KMS-11 (cell line): Measurements from ENCODE around the gene CPNE5.

Source experiments
- H2AFZ ChIP-seq: fragments of 200-600 bp; sonication (generic); 2 replicates; pipeline ENCODE4 v1.6.1; 2016; ENCODE audit warnings: antibody characterized with exemption, mixed run types, low read depth
- H3K27ac ChIP-seq: fragments of 200-600 bp; sonication (generic); 2 replicates; pipeline ENCODE4 v1.6.1; 2016; ENCODE audit warnings: mild to moderate bottlenecking, mixed run types
- H3K27me3 ChIP-seq: fragments of 200-600 bp; sonication (generic); 2 replicates; pipeline ENCODE4 v1.6.1; 2017; ENCODE audit warnings: mild to moderate bottlenecking, low read depth, mixed run types, moderate library complexity; ENCODE audit not compliant: insufficient read depth
- H3K36me3 ChIP-seq: fragments of 200-600 bp; sonication (generic); 2 replicates; pipeline ENCODE4 v1.6.1; 2017; ENCODE audit warnings: mild to moderate bottlenecking, mixed run types; ENCODE audit not compliant: insufficient read depth
- H3K4me1 ChIP-seq: fragments of 200-600 bp; sonication (generic); 2 replicates; pipeline ENCODE4 v1.6.1; 2016; ENCODE audit warnings: mild to moderate bottlenecking, low read depth, mixed run types; ENCODE audit not compliant: poor library complexity, severe bottlenecking
- H3K4me2 ChIP-seq: fragments of 200-600 bp; sonication (generic); 2 replicates; pipeline ENCODE4 v1.7.0; 2016; ENCODE audit warnings: mild to moderate bottlenecking, mixed run types
- H3K4me3 ChIP-seq: fragments of 200-600 bp; sonication (generic); IDR thresholded peaks from 2 replicates; pipeline ENCODE4 v1.6.1; 2017; ENCODE audit warnings: low read depth, low read length, mixed read lengths; ENCODE audit not compliant: insufficient read depth
- H3K79me2 ChIP-seq: fragments of 200-600 bp; sonication (generic); 2 replicates; pipeline ENCODE4 v1.6.1; 2016; ENCODE audit warnings: low read depth, mixed run types; ENCODE audit not compliant: insufficient read depth
- H3K9ac ChIP-seq: fragments of 200-600 bp; sonication (generic); 2 replicates; pipeline ENCODE4 v1.6.1; 2016; ENCODE audit warnings: mild to moderate bottlenecking, mixed run types
- H4K20me1 ChIP-seq: fragments of 200-600 bp; sonication (generic); 2 replicates; pipeline ENCODE4 v1.6.1; 2016; ENCODE audit warnings: mild to moderate bottlenecking, mixed run types; ENCODE audit not compliant: insufficient read depth
- CTCF ChIP-seq: fragments of 200-600 bp; sonication (generic); conservative IDR thresholded peaks from 2 replicates; pipeline ENCODE4 v1.6.1; 2017; ENCODE audit warnings: low read depth, mild to moderate bottlenecking, antibody characterized with exemption, low read length, moderate library complexity, mixed read lengths

CPNE5 gene

GRCh38 chr6:36873115-36873514 lies 33.9 kb upstream of the CPNE5 start:
- no peak overlapping the region for H3K9ac ChIP-seq
- no peaks in the 10 kb centered on the region for H3K27me3 ChIP-seq
- no peak overlapping the region; the same call in 1 of the 2 replicates for H3K27ac ChIP-seq
- H2AFZ ChIP-seq, result no peak overlapping the region
- peaks cover 2% of the 10 kb centered on the region; the same call in 1 of the 2 replicates for H3K36me3 ChIP-seq
- peaks cover 11% of the 10 kb centered on the region for H3K79me2 ChIP-seq
- no peak for TF ChIP-seq CTCF
- H3K4me2 ChIP-seq, result peak overlapping the region; percentile 88
- H3K4me3 ChIP-seq, result no peak overlapping the region
- no peaks in the 10 kb centered on the region for H4K20me1 ChIP-seq
- peaks cover 16% of the 10 kb centered on the region for H3K4me1 ChIP-seq

- TF ChIP-seq CTCF, result no peak
- no peak overlapping the region for H3K4me3 ChIP-seq
- H3K36me3 ChIP-seq, result peaks cover 2% of the 10 kb centered on the region; the same call in 1 of the 2 replicates
- no peak overlapping the region for H2AFZ ChIP-seq
- H3K27me3 ChIP-seq, result no peaks in the 10 kb centered on the region
- H4K20me1 ChIP-seq, result no peaks in the 10 kb centered on the region
- no peak overlapping the region for H3K27ac ChIP-seq
- H3K79me2 ChIP-seq, result peaks cover 19% of the 10 kb centered on the region
- H3K9ac ChIP-seq, result no peak overlapping the region
- peaks cover 16% of the 10 kb centered on the region for H3K4me1 ChIP-seq
- H3K4me2 ChIP-seq, result no peak overlapping the region
Measured at GRCh38 chr6:36871686-36872085, 32.4 kb upstream of the CPNE5 start.

GRCh38 chr6:36867471-36868224 lies 28.4 kb upstream of the CPNE5 start:
- Histone ChIP-seq H3K79me2 (peaks cover 45% of the 10 kb centered on the region), H3K27me3 (no peaks in the 10 kb centered on the region), H3K4me1 (peaks cover 37% of the 10 kb centered on the region), H3K36me3 (peaks cover 2% of the 10 kb centered on the region; the same call in 1 of the 2 replicates), H2AFZ (no peak overlapping the region), H4K20me1 (no peaks in the 10 kb centered on the region), H3K27ac (no peak overlapping the region), H3K4me2 (no peak overlapping the region), H3K9ac (no peak overlapping the region), H3K4me3 (no peak overlapping the region)
- TF ChIP-seq CTCF, result no peak

GRCh38 chr6:36865835-36866234 lies 26.6 kb upstream of the CPNE5 start:
- Histone ChIP-seq H4K20me1 (no peaks in the 10 kb centered on the region), H3K4me3 (no peak overlapping the region), H3K4me1 (peaks cover 55% of the 10 kb centered on the region), H3K27ac (no peak overlapping the region), H3K79me2 (peaks cover 48% of the 10 kb centered on the region), H3K9ac (no peak overlapping the region), H3K27me3 (no peaks in the 10 kb centered on the region), H3K4me2 (no peak overlapping the region), H3K36me3 (peaks cover 2% of the 10 kb centered on the region; the same call in 1 of the 2 replicates), H2AFZ (no peak overlapping the region)
- no peak for TF ChIP-seq CTCF
